WTC11 (cell line): Measurements from ENCODE around the gene TAF10. TPM values are rescaled to one million over a fixed set of nuclear protein-coding genes. Genes with fewer than 3 reads are reported as not detected.
A peak's percentile ranks its signal among the peaks of the same experiment; 100 is the strongest.

Source experiments
- ATAC-seq: fragments of 200-7000 bp; cut with Tn5 transposase; 2 replicates; pipeline ENCODE4 v1.10.0; 2021; ENCODE audit warnings: mild to moderate bottlenecking, moderate library complexity
- CTCF ChIA-PET: fragments of 300-600 bp; sonication (Branson Sonifier 250); formaldehyde crosslinking; loops from one replicate; lab custom pipeline; 2021; ENCODE audit warnings: antibody characterized with exemption; lab: Charles Lee
- POLR2A ChIA-PET: fragments of 350-600 bp; sonication (Branson Sonifier 250); formaldehyde crosslinking; loops from one replicate; lab custom pipeline; 2021; ENCODE audit warnings: antibody characterized with exemption; lab: Charles Lee
- DNase-seq: peaks from one replicate; pipeline ENCODE4 v3.0.0; 2021; ENCODE audit warnings: low spot score
- H3K27ac Mint-ChIP-seq: 2 replicates; pipeline ENCODE4 v1.8.0; 2021; ENCODE audit warnings: mixed read lengths
- H3K27me3 Mint-ChIP-seq: 2 replicates; pipeline ENCODE4 v1.8.0; 2021; ENCODE audit warnings: low read depth, mild to moderate bottlenecking, moderate library complexity, mixed read lengths
- H3K36me3 Mint-ChIP-seq: 2 replicates; pipeline ENCODE4 v1.8.0; 2021; ENCODE audit warnings: mixed read lengths
- H3K4me1 Mint-ChIP-seq: 2 replicates; pipeline ENCODE4 v1.8.0; 2022; ENCODE audit warnings: mixed read lengths
- H3K4me3 Mint-ChIP-seq: 2 replicates; pipeline ENCODE4 v1.8.0; 2021; ENCODE audit warnings: mild to moderate bottlenecking, moderate library complexity, mixed read lengths
- H3K9me3 Mint-ChIP-seq: 2 replicates; pipeline ENCODE4 v1.8.0; 2021; ENCODE audit warnings: mixed read lengths
- ELF4 ChIP-seq: sonication (generic); formaldehyde crosslinking; IDR thresholded peaks from 2 replicates; pipeline ENCODE4 v1.8.1; 2022; ENCODE audit warnings: low read depth, mild to moderate bottlenecking, moderate library complexity, missing genetic modification reagents
- EMX1 ChIP-seq: fragments of 250-450 bp; sonication (Bioruptor Pico); IDR thresholded peaks from 2 replicates; pipeline ENCODE4 v1.8.0; 2021; ENCODE audit warnings: mild to moderate bottlenecking
- NFATC4 ChIP-seq: fragments of 250-450 bp; sonication (Bioruptor Pico); IDR thresholded peaks from 2 replicates; pipeline ENCODE4 v1.9.0; 2021; ENCODE audit warnings: mild to moderate bottlenecking
- RELA ChIP-seq: sonication (generic); formaldehyde crosslinking; IDR thresholded peaks from 2 replicates; pipeline ENCODE4 v1.8.1; 2022; ENCODE audit warnings: missing genetic modification reagents, mild to moderate bottlenecking, borderline replicate concordance
- SMAD4 ChIP-seq: sonication (generic); formaldehyde crosslinking; IDR thresholded peaks from 2 replicates; pipeline ENCODE4 v1.8.0; 2022; ENCODE audit warnings: mild to moderate bottlenecking, missing genetic modification reagents
- SP1 ChIP-seq: sonication (generic); formaldehyde crosslinking; conservative IDR thresholded peaks from 2 replicates; pipeline ENCODE4 v1.8.1; 2022; ENCODE audit warnings: missing genetic modification reagents
- ZNF317 ChIP-seq: sonication (generic); formaldehyde crosslinking; IDR thresholded peaks from 2 replicates; pipeline ENCODE4 v1.8.1; 2023; ENCODE audit warnings: low read depth, mild to moderate bottlenecking, moderate library complexity, missing genetic modification reagents, borderline replicate concordance
- ZNF396 ChIP-seq: fragments of 250-450 bp; sonication (Bioruptor Pico); IDR thresholded peaks from 2 replicates; pipeline ENCODE4 v1.8.0; 2021; ENCODE audit warnings: mild to moderate bottlenecking, moderate library complexity, borderline replicate concordance
- ZNF423 ChIP-seq: fragments of 250-450 bp; sonication (Bioruptor Pico); IDR thresholded peaks from 2 replicates; pipeline ENCODE4 v2.1.2; 2022; ENCODE audit warnings: mild to moderate bottlenecking, moderate library complexity
- ZNF671 ChIP-seq: fragments of 250-450 bp; sonication (Bioruptor Pico); IDR thresholded peaks from 2 replicates; pipeline ENCODE4 v1.8.0; 2021; ENCODE audit warnings: mild to moderate bottlenecking
- total RNA-seq: library from RNA; stranded (reverse); gene quantifications from 3 replicates; pipeline ENCODE4 v1.2.3, GENCODE V29; 2021
- TF ChIP-seq, protein P1 (sequence below): sonication (generic); formaldehyde crosslinking; IDR thresholded peaks from 2 replicates; pipeline ENCODE4 v1.8.0; 2023; ENCODE audit warnings: missing genetic modification reagents, mild to moderate bottlenecking, borderline replicate concordance
- TF ChIP-seq, protein P2 (sequence below): sonication (generic); formaldehyde crosslinking; IDR thresholded peaks from 2 replicates; pipeline ENCODE4 v1.8.1; 2022; ENCODE audit warnings: low read depth, mild to moderate bottlenecking, moderate library complexity, missing genetic modification reagents, borderline replicate concordance
- TF ChIP-seq, protein P3 (sequence below): sonication (generic); formaldehyde crosslinking; conservative IDR thresholded peaks from 2 replicates; pipeline ENCODE4 v1.8.1; 2022; ENCODE audit warnings: mild to moderate bottlenecking, missing genetic modification reagents
- TF ChIP-seq, protein P4 (sequence below): sonication (generic); formaldehyde crosslinking; IDR thresholded peaks from 2 replicates; pipeline ENCODE4 v1.8.0; 2022; ENCODE audit warnings: mild to moderate bottlenecking, missing genetic modification reagents
- TF ChIP-seq, protein P5 (sequence below): fragments of 250-450 bp; sonication (Bioruptor Pico); IDR thresholded peaks from 2 replicates; pipeline ENCODE4 v2.1.2; 2022; ENCODE audit warnings: mild to moderate bottlenecking, moderate library complexity
- TF ChIP-seq, protein P6 (sequence below): sonication (generic); formaldehyde crosslinking; conservative IDR thresholded peaks from 2 replicates; pipeline ENCODE4 v1.8.1; 2023; ENCODE audit warnings: mild to moderate bottlenecking, low read depth, missing genetic modification reagents, moderate library complexity

TAF10 gene
- total RNA-seq, 1 experiment from 2014 or later: 165 TPM

DNA sequence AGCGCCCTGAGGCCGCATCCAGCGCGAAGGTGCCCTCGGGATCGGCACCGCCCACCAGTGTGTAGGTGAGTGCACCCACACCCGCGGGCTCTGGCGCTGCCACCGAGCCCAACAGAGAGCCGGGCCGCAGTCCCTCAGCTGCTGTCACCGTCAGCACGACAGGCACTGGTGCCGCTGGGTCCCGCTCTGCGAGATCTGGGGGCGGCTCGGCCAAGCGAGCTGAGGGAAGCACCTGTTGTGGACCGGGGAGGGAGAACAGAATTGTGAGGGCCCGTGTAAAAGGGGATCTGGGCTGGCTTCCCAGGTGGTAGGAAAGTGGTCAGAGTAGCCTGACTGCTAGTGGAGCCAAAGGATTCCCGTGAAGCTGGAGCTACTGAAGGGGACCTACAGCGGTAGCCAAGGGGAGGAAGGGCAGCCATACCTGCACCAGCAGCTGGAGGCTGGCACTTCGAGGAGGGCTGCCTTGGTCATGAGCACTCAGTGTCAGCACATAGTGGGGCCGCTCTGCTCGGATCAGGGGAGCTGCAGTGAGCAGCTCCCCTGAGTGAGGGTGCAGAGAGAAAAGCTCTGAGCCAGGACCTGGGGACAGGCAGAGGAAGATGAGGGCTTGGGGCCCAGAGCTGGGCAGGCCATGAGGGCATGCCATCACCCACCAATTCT is 18.7 kb upstream of the TAF10 start:
- no peak overlapping the region for H3K27ac Mint-ChIP-seq
- peak overlapping the region; percentile 66 for H3K4me3 Mint-ChIP-seq
- H3K36me3 Mint-ChIP-seq: no peaks in the 10 kb centered on the region
- H3K4me1 Mint-ChIP-seq: peaks cover 8% of the 10 kb centered on the region; the same call in 1 of the 2 replicates
- peaks cover 41% of the 10 kb centered on the region for H3K27me3 Mint-ChIP-seq
- peak; percentile 45 for ATAC-seq
- DNase-seq: no peak
- ChIA-PET POLR2A (interaction anchor here (1.1 to 1.2 kb wide), 2 partner anchors 12 to 61 kb away, joined by 3 read pairs; partner anchors contain the start of gene TPP1), CTCF (interaction anchor here (0.8 to 2.5 kb wide), 9 partner anchors 9 to 155 kb away, joined by 3 to 10 read pairs (median 3); partner anchors contain the start of genes MRPL17, TAF10 and TPP1)
- no peaks in the 10 kb centered on the region for H3K9me3 Mint-ChIP-seq
- TF ChIP-seq NFATC4 (CRISPR knock-in tag): no peak
- no peak for TF ChIP-seq RELA (CRISPR knock-in tag)
- no peak for TF ChIP-seq ZNF317 (CRISPR knock-in tag)
- TF ChIP-seq ELF4 (CRISPR knock-in tag): no peak
- TF ChIP-seq EMX1 (CRISPR knock-in tag): no peak
- TF ChIP-seq, protein P1, sequence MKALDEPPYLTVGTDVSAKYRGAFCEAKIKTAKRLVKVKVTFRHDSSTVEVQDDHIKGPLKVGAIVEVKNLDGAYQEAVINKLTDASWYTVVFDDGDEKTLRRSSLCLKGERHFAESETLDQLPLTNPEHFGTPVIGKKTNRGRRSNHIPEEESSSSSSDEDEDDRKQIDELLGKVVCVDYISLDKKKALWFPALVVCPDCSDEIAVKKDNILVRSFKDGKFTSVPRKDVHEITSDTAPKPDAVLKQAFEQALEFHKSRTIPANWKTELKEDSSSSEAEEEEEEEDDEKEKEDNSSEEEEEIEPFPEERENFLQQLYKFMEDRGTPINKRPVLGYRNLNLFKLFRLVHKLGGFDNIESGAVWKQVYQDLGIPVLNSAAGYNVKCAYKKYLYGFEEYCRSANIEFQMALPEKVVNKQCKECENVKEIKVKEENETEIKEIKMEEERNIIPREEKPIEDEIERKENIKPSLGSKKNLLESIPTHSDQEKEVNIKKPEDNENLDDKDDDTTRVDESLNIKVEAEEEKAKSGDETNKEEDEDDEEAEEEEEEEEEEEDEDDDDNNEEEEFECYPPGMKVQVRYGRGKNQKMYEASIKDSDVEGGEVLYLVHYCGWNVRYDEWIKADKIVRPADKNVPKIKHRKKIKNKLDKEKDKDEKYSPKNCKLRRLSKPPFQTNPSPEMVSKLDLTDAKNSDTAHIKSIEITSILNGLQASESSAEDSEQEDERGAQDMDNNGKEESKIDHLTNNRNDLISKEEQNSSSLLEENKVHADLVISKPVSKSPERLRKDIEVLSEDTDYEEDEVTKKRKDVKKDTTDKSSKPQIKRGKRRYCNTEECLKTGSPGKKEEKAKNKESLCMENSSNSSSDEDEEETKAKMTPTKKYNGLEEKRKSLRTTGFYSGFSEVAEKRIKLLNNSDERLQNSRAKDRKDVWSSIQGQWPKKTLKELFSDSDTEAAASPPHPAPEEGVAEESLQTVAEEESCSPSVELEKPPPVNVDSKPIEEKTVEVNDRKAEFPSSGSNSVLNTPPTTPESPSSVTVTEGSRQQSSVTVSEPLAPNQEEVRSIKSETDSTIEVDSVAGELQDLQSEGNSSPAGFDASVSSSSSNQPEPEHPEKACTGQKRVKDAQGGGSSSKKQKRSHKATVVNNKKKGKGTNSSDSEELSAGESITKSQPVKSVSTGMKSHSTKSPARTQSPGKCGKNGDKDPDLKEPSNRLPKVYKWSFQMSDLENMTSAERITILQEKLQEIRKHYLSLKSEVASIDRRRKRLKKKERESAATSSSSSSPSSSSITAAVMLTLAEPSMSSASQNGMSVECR (CRISPR knock-in tag): no peak
- TF ChIP-seq, protein P2, sequence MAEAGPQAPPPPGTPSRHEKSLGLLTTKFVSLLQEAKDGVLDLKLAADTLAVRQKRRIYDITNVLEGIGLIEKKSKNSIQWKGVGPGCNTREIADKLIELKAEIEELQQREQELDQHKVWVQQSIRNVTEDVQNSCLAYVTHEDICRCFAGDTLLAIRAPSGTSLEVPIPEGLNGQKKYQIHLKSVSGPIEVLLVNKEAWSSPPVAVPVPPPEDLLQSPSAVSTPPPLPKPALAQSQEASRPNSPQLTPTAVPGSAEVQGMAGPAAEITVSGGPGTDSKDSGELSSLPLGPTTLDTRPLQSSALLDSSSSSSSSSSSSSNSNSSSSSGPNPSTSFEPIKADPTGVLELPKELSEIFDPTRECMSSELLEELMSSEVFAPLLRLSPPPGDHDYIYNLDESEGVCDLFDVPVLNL (CRISPR knock-in tag): no peak
- TF ChIP-seq, all 79 proteins: peak for 0

DNA sequence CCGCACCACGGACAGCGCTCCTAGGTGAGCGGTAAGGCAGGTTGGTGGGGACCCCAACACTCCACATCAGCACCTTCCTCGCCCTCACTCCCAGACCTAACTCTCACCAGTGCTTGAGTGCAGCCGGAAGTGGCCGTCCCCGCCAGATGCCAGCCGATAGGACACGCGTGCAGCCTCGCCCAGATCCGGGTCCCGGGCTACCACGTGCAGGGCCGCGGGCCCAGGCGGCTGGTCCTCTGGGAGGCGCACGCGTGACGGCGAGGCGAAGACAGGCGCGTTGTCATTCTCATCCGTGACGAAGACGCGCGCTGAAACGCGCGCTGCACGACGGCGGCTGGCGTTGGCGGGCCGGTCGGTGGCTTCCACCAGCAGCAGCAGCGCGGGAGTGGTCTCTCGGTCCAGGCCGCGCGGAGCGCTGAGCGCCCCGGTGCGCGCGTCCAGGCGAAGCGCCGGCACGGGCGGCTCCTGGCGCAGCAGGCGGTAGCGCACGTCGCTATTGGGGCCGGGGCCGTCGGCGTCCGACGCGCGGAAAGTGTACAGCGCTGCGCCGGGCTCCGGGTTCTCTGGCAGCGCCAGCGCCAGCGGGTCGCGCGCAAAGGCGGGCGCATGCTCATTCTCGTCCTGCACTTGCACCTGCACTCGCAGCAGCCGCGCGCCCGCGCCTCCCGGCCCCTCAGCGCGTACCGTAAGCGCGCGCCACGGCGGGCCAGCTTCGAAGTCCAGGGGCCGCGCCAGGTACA is 18.0 kb upstream of the TAF10 start:
- H3K4me1 Mint-ChIP-seq: peaks cover 8% of the 10 kb centered on the region; the same call in 1 of the 2 replicates
- no peaks in the 10 kb centered on the region for H3K9me3 Mint-ChIP-seq
- ChIA-PET CTCF (interaction anchor here (0.9 to 2.5 kb wide), 7 partner anchors 8 to 154 kb away, joined by 3 to 10 read pairs (median 4); partner anchors contain the start of genes MRPL17 and TPP1), POLR2A (interaction anchor here (1.2 kb wide), 2 partner anchors 11 kb away, joined by 3 to 4 read pairs; partner anchors contain the start of gene TPP1)
- peaks cover 41% of the 10 kb centered on the region for H3K27me3 Mint-ChIP-seq
- peak overlapping the region; percentile 66 for H3K4me3 Mint-ChIP-seq
- DNase-seq (peak; percentile 80), ATAC-seq (peak; percentile 77)
- no peak overlapping the region for H3K27ac Mint-ChIP-seq
- H3K36me3 Mint-ChIP-seq: no peaks in the 10 kb centered on the region
- 0 out of 2 replicates have a peak, but pooled peaks have one; percentile 42 for TF ChIP-seq SP1 (CRISPR knock-in tag)
- TF ChIP-seq ZNF671 (CRISPR knock-in tag): no peak
- TF ChIP-seq ZNF423 (CRISPR knock-in tag): no peak
- TF ChIP-seq, protein P3, sequence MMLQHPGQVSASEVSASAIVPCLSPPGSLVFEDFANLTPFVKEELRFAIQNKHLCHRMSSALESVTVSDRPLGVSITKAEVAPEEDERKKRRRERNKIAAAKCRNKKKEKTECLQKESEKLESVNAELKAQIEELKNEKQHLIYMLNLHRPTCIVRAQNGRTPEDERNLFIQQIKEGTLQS: peak; percentile 70; the same call in 1 of the 2 replicates
- TF ChIP-seq SMAD4: peak; percentile 94
- TF ChIP-seq, protein P4, sequence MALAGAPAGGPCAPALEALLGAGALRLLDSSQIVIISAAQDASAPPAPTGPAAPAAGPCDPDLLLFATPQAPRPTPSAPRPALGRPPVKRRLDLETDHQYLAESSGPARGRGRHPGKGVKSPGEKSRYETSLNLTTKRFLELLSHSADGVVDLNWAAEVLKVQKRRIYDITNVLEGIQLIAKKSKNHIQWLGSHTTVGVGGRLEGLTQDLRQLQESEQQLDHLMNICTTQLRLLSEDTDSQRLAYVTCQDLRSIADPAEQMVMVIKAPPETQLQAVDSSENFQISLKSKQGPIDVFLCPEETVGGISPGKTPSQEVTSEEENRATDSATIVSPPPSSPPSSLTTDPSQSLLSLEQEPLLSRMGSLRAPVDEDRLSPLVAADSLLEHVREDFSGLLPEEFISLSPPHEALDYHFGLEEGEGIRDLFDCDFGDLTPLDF (CRISPR knock-in tag): peak; percentile 86; the same call in 1 of the 2 replicates
- TF ChIP-seq, protein P5, sequence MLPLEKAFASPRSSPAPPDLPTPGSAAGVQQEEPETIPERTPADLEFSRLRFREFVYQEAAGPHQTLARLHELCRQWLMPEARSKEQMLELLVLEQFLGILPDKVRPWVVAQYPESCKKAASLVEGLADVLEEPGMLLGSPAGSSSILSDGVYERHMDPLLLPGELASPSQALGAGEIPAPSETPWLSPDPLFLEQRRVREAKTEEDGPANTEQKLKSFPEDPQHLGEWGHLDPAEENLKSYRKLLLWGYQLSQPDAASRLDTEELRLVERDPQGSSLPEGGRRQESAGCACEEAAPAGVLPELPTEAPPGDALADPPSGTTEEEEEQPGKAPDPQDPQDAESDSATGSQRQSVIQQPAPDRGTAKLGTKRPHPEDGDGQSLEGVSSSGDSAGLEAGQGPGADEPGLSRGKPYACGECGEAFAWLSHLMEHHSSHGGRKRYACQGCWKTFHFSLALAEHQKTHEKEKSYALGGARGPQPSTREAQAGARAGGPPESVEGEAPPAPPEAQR (CRISPR knock-in tag): no peak
- peak; percentile 88 for TF ChIP-seq ELF4 (CRISPR knock-in tag)
- TF ChIP-seq ZNF396 (CRISPR knock-in tag): no peak
- TF ChIP-seq, protein P6, sequence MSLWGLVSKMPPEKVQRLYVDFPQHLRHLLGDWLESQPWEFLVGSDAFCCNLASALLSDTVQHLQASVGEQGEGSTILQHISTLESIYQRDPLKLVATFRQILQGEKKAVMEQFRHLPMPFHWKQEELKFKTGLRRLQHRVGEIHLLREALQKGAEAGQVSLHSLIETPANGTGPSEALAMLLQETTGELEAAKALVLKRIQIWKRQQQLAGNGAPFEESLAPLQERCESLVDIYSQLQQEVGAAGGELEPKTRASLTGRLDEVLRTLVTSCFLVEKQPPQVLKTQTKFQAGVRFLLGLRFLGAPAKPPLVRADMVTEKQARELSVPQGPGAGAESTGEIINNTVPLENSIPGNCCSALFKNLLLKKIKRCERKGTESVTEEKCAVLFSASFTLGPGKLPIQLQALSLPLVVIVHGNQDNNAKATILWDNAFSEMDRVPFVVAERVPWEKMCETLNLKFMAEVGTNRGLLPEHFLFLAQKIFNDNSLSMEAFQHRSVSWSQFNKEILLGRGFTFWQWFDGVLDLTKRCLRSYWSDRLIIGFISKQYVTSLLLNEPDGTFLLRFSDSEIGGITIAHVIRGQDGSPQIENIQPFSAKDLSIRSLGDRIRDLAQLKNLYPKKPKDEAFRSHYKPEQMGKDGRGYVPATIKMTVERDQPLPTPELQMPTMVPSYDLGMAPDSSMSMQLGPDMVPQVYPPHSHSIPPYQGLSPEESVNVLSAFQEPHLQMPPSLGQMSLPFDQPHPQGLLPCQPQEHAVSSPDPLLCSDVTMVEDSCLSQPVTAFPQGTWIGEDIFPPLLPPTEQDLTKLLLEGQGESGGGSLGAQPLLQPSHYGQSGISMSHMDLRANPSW: no peak
